PFSK-1 (cell line): Measurements from ENCODE around the gene SRPK2.

Experiments used
- FOXP2 ChIP-seq: optimal IDR thresholded peaks from 2 replicates; pipeline ENCODE3; 2011; ENCODE audit warnings: borderline replicate concordance, control low read depth, inconsistent platforms; ENCODE audit not compliant: insufficient read depth; ENCODE audit errors: extremely low read length, extremely low read depth
- POLR2AphosphoS5 ChIP-seq: IDR thresholded peaks from 2 replicates; pipeline ENCODE4 v1.6.1; 2012; ENCODE audit warnings: low read depth, mild to moderate bottlenecking, control low read depth, low read length, moderate library complexity
- REST ChIP-seq, 2 experiments: IDR thresholded peaks; 2 replicates each; pipeline versions ENCODE4 v1.6.1 to v1.8.0; 2011 to 2012; ENCODE audit warnings: low read depth in 2 of 2, low read length in 2 of 2, control low read depth in 1 of 2, inconsistent platforms in 1 of 2, mild to moderate bottlenecking in 1 of 2, moderate library complexity in 1 of 2; ENCODE audit not compliant: insufficient read depth in 1 of 2
- SIN3A ChIP-seq: IDR thresholded peaks from 2 replicates; pipeline ENCODE4 v1.6.1; 2012; ENCODE audit warnings: mild to moderate bottlenecking, low read length, moderate library complexity, borderline replicate concordance; ENCODE audit not compliant: insufficient read depth
- TAF1 ChIP-seq: IDR thresholded peaks from 2 replicates; pipeline ENCODE4 v1.6.1; 2012; ENCODE audit warnings: low read length, control low read depth, borderline replicate concordance; ENCODE audit not compliant: insufficient read depth

Gene SRPK2

GRCh38 chr7:105161366-105161765, 227.4 kb downstream of the SRPK2 start:
- TF ChIP-seq TAF1 = no peak

- TF ChIP-seq POLR2AphosphoS5 = no peak
- TF ChIP-seq TAF1 = no peak
- no peak for TF ChIP-seq SIN3A
- TF ChIP-seq REST (IDR thresholded peaks at IDR 0.05; ENCODE audit: insufficient read depth in 1 of 2, low read depth in 2 of 2, low read length in 2 of 2) = no peak
- no peak for TF ChIP-seq FOXP2
Observed at GRCh38 chr7:105157278-105157677, 231.4 kb downstream of the SRPK2 start.

GRCh38 chr7:105156731-105157130, 232.0 kb downstream of the SRPK2 start:
- no peak for TF ChIP-seq REST (IDR thresholded peaks at IDR 0.05; ENCODE audit: insufficient read depth in 1 of 2, low read depth in 2 of 2, low read length in 2 of 2)
- no peak for TF ChIP-seq SIN3A
- no peak for TF ChIP-seq POLR2AphosphoS5

- TF ChIP-seq FOXP2 (no peak), TAF1 (no peak), POLR2AphosphoS5 (no peak)
Observed at GRCh38 chr7:105154084-105154483, 234.6 kb downstream of the SRPK2 start.

- no peak for TF ChIP-seq POLR2AphosphoS5
- TF ChIP-seq SIN3A = no peak
- no peak for TF ChIP-seq REST (IDR thresholded peaks at IDR 0.05; ENCODE audit: insufficient read depth in 1 of 2, low read depth in 2 of 2, low read length in 2 of 2)
- no peak for TF ChIP-seq FOXP2
- TF ChIP-seq TAF1 = no peak
Observed at GRCh38 chr7:105153531-105153930, 235.2 kb downstream of the SRPK2 start.

GRCh38 chr7:105151152-105151551, 237.6 kb downstream of the SRPK2 start:
- no peak for TF ChIP-seq FOXP2
- TF ChIP-seq TAF1 = no peak
- no peak for TF ChIP-seq POLR2AphosphoS5
- TF ChIP-seq SIN3A = no peak
- TF ChIP-seq REST (IDR thresholded peaks at IDR 0.05; ENCODE audit: insufficient read depth in 1 of 2, low read depth in 2 of 2, low read length in 2 of 2) = no peak
